COLO668 (cell line): ENCODE measurements around the gene NEDD4L.

Source experiments
- DNase-seq: peaks from one replicate; lab custom pipeline; 2025; ENCODE audit not compliant: unreplicated experiment; lab: John Stamatoyannopoulos, UW

Gene NEDD4L

GRCh38 chr18:58201733-58202730 is 158.0 kb downstream of the NEDD4L start:
- DNase-seq = peak; percentile 85

GRCh38 chr18:58204776-58205442 is 160.9 kb downstream of the NEDD4L start:
- no peak for DNase-seq

- peak; percentile 36 for DNase-seq
These were observed 161.6 kb downstream of the NEDD4L start for GRCh38 chr18:58205443-58206160.

GRCh38 chr18:58207520-58208152 is 163.6 kb downstream of the NEDD4L start:
- DNase-seq = no peak

- DNase-seq = no peak
These were observed 164.3 kb downstream of the NEDD4L start for GRCh38 chr18:58208207-58208932.

- no peak for DNase-seq
These were observed 165.3 kb downstream of the NEDD4L start for GRCh38 chr18:58209326-58209725.

GRCh38 chr18:58211510-58211909 is 167.5 kb downstream of the NEDD4L start:
- DNase-seq = no peak

GRCh38 chr18:58212274-58212673 is 168.2 kb downstream of the NEDD4L start:
- DNase-seq = no peak

- no peak for DNase-seq
These were observed 169.4 kb downstream of the NEDD4L start for GRCh38 chr18:58213440-58213839.

GRCh38 chr18:58215011-58215410 is 171.0 kb downstream of the NEDD4L start:
- DNase-seq = no peak

- no peak for DNase-seq
These were observed 172.1 kb downstream of the NEDD4L start for GRCh38 chr18:58216071-58216481.

GRCh38 chr18:58217052-58217451 is 173.0 kb downstream of the NEDD4L start:
- no peak for DNase-seq

- DNase-seq = no peak
These were observed 174.1 kb downstream of the NEDD4L start for GRCh38 chr18:58218117-58218516.

GRCh38 chr18:58221060-58221725 is 177.2 kb downstream of the NEDD4L start:
- peak; percentile 23 for DNase-seq

- DNase-seq = no peak
These were observed 178.6 kb downstream of the NEDD4L start for GRCh38 chr18:58222432-58223125.

- DNase-seq = peak; percentile 75
These were observed 179.8 kb downstream of the NEDD4L start for GRCh38 chr18:58223717-58224424.

GRCh38 chr18:58224425-58224750 is 180.4 kb downstream of the NEDD4L start:
- no peak for DNase-seq

- no peak for DNase-seq
These were observed 181.1 kb downstream of the NEDD4L start for GRCh38 chr18:58225101-58225500.

GRCh38 chr18:58226429-58226828 is 182.4 kb downstream of the NEDD4L start:
- no peak for DNase-seq
